HepG2 (cell line): ENCODE results near the gene CYSRT1.

Experiments used
- MYPOP ChIP-seq: sonication (generic); formaldehyde crosslinking; IDR thresholded peaks from 2 replicates; pipeline ENCODE4 v1.8.1; 2023; ENCODE audit warnings: mild to moderate bottlenecking, moderate library complexity, missing genetic modification reagents
- ZBTB49 ChIP-seq: sonication (generic); formaldehyde crosslinking; IDR thresholded peaks from 2 replicates; pipeline ENCODE4 v1.4.0; 2020; ENCODE audit warnings: missing genetic modification reagents, borderline replicate concordance

DNA sequence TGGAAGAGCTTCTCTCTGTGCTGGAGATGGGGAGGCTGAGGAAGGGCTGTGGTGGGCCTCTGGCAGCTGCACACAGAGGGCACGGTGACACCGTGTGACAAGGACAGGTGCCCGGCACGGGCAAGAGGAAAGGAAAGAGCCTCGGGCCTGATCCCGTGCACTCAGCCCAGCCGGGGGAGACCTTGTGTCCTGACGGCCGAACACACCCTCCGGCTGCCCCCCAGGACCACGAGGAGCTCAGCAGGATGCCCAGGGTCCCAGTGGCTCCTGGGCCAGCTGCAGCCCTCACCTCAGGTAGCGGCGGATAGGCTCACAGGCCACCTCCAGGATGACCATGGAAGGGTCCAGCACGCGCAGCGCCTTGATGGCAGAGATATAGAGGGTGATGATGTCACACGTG, 42.1 kb upstream of the CYSRT1 start:
- TF ChIP-seq MYPOP (CRISPR knock-in tag), result no peak
- TF ChIP-seq ZBTB49 (CRISPR knock-in tag), result no peak
